ENCODE measurements around the gene GADD45A.

Gene GADD45A

DNA sequence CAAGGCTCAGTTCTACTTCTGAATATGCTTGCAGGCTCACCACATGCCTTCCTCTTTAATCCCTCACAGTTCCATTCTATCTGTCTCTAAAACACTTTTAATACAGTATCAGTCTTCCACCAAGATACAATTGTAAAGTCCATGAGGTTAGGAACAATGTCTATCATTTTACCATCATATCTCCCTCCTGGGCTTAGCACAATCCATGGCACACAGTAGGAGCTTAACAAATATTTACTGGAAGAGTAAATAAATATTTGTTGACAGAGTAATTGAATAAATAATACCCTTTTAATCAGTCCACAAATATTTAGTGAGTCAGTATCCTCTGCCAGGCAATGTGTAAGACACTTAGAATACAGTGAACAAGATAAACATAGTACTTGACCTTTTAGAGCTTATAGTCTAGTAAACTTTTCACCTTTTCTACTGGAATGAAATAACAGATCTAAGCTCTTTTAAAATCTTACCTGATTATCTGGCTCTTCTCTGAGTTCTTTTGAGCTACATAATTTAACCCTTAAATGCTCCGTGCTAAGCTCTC lies 12.7 kb upstream of the GADD45A start:
- DNase-seq = no peak

DNA sequence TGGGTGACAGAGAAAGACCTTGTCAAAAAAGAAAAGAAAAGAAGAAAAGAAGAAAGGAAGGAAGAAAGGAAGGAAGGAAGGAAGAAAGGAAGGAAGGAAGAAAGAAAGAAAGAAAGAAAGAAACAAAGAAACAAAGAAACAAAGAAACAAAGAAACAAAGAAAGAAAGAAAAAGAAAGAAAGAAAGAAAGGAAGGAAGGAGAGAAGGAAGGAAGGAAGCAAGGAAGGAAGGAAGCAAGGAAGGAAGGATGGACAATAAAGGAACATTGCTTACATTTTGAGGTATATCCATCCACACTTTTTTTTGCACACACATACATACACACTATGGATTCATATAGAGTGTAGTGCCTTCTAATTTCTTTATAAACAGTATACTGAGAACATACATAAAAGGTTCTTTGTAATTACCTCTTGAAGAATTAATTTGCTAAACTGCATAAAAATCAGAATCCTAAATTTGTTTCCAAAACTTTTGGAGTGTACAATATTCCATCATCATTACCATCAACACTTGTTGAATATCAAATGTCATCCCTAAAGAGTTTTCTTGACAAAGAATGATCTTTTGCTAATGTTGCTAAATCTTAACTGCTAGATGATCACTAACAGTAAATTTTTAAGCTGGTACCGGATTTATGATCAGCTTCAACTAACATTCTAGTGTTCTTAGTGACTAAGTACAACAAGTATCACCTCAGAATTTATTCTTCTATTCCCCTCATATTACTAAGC lies 11.4 kb upstream of the GADD45A start:
- DNase-seq = no peak

DNA sequence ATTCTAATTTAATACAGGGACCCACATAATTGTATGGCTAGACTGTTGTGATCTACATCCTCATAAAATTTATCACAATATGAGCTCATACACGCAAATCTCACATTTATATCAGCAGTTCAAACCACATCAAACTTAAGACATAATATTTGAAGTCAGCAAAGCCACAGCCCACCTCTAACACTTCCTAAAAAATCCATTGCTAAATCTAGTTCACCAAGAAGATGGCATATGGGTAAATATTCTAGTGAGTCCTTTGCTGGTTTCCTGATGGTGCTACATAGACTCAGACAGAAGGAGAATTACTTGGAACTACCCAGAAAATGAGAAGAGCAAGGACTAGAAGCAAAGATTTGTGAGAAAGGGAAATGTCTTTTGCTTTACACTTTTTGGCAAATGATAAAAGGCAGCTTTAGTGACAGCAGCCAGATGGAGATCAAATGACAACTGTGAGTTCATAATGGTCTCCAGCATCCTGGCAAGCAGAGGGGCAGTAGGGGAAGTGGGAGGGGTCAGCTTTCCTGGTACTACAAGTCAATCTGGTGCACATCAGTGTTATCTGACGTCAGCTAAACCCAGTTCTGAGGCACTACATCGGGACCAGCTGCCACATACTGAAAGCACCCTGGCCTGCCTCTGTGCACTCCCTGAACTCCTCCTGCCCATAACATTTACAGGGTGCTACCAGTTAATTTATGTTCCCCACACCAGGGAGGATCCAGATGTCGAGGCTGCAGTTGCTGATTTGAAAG lies 10.6 kb upstream of the GADD45A start:
- DNase-seq = peak; percentile 45

DNA sequence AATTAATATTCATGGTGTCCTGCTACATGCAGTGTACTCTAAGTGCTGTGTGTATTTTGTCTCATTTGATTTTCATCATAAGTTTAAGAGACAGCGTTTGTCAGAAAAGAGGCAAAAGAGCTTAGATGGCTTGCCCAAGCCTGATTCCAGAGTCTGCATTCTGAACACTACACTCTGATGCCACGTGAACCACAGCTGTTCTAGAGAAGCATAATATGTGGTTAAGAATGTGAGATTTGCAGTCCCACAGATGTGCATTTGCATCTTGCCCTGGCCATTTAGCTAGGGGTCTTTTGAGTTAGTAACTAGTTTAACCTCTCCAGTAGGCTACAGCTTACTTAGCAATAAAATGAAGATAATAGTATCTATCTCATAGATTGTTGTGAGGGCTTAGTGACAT lies 9.2 kb upstream of the GADD45A start:
- DNase-seq = no peak

DNA sequence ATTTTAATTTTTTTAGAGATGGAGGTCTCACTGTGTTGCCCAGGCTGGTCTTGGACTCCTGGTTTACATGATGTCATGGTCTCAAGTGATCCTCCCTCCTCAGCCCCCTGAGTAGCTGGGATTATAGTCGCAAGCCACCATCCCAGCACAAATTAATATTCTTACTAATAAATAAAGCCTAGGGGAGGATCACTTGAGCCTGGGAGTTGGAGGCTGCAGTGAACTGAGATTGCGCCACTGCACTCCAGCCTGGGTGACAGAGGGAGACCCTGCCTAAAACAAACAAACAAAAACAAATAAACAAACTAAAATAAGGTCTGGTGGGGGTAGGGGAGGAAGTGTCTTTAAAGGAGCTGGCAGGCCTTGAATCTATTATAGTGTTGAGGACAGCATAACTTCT lies 8.7 kb upstream of the GADD45A start:
- DNase-seq = no peak

DNA sequence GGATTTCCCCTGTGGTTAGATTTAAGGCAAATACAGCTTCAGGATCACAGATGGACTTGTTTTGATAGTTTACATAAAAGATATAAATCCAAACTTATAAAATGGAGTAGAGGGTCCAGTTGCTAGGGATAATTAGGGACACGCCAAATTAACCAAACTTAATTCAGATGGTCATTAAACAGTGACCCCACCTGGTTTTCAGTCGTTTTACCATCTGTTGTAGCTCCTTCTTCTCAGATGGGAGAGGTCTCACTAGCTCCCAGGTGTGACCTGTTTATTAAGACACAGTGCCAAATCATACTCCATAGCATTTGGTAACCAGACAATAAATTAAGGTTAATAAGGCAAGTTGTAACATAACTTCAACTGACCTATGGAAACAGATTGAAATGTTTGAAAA lies 8.1 kb upstream of the GADD45A start:
- DNase-seq = no peak

DNA sequence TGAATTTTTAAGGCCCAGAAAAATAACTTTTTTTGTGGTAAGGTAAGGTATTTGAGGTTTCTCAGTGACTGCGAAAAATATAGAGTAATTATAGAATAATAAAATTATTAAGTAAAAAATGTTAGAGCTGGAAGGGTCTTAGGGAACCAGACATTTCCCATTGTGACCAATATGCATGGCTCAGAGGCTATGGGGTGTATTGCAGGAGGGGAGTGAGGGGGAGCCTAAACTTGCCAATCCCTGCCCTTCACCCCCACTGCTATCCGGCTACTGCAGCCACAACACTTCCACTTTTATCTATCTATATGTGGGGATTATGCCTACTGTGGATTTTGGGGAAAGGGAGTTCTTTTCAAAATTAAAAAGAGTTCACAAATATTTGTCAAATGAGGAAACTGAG lies 7.6 kb upstream of the GADD45A start:
- no peak for DNase-seq

DNA sequence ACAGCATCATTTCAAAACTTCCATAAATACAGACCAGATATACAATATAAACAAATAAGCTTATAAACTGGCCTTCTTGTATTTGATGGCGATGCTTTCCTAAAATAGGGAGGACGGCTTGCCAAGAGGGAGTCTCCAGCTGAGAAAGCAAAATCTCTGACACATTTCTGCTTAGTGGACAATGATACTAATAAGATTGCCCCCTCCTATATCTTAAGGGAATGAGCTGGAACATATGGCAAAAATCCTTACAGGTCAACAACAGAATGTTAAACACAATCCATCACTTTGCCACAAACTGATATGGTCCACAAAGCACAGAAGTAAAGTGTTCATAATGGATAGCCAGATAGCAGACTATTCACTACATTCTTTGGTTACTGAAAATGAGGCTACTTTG lies 7.1 kb upstream of the GADD45A start:
- DNase-seq = no peak

DNA sequence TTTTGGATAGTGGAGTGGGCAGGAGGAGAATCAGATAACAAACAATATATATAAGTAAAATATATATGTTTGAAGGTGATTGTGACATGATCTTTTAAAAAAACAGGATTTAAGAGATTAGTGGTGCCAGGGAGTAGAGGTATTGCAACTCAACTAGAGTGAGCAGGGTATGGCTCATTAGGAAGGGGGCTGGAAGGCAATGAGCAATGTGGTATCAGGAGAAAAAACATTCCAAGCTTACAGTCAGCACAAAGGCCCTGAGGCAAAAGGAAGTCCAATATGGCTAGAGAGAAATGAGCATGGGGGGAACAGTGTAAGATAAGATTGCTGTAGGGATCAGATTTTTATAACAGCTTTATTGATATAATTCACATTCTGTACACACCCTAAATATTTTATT lies 5.3 kb upstream of the GADD45A start:
- no peak for DNase-seq

DNA sequence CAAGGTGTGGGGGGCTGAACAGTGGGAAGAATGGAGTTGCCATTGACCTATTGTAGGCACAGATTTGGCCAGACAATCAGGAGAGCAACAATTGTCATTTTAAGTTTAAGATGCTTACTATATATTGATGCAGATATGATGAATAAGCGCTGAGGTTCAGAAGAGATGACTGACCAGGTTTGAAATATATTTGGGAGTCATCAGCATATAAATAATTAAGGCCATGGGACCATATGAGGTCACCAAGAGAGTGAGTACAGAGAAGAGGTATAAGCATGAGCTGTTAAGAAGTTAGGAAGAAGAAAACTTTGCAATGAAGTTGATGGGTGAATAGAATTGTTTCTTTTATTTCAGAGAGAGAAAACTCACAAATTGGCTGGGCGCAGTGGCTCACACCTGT lies 4.5 kb upstream of the GADD45A start:
- DNase-seq = no peak

DNA sequence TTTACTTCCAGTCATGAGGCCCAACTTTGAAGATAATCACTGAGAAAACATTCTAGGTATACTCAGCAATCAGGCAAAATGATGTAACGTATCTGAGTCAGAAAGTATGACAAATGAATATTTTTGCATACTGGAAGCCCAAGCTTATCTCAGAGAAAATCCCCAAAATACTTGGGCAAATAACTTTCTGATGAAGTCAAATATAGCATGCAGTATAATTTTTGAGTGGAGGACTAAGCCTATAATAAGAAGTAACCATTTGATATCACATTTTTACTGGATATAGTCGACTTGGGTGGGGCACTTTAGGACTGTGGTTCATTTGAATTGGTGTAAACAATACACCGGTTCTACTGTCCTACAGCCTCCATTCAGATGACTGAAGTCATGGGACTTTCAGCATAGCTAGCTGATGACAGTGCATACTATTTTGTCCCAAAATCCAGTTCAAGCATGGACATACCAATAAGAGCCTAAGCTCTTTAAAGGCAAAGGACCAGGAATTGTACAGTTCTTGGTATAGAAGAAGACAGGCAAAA lies 2.3 kb upstream of the GADD45A start:
- no peak for DNase-seq

DNA sequence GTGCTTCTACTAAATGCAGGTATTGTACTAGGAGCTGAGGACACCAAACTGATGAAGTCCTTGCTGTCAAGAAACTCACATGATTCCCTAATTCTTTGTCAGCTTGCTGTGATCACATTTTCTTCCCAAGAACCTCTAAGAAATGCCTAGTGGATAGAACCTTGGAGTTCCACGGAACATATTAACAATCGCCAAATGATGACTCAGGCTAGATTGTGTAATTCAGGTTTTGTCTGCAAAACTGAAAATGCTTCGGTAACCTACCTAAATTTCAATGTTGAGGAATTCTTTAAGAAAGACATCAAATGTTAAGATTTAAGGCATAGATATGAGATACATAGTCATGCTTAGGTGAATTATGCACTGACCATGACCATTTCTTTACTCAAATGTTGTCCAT lies 1.7 kb upstream of the GADD45A start:
- no peak for DNase-seq

DNA sequence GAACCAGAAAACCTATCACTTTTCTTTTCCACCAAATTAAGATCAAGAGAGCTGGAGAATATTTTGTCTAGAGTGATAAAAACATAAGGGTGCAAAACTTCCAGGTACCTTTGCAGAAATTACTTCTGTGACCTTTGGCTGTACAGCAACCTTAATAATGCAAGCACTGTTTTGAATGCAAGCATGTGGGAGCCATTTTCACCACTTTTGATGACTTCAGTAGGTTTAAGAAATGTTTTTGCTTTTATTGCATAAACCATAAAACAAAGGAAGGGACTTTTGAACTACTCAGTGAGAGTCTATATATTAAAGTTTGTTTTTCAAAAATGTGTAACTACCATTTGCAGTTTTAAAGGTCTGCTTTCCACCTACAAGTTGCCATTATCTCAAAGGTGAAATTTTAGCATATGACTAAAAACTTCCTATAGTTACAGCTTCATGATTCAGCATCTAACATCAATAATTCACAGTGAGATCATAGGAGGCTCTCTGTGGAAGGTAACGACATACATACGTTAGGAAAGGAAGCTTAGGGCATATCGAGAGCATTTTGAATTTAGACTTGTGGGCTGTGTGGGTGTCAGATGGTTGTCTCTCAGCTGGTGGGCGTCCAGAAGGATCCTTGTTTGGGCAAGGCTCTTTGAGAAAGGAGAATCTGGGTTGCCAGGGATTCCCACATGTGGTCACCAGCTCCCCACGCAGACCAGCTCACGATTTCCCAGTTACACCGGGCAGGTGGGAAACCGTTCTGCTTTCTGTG lies 1.1 kb upstream of the GADD45A start:
- DNase-seq = peak; percentile 71

DNA sequence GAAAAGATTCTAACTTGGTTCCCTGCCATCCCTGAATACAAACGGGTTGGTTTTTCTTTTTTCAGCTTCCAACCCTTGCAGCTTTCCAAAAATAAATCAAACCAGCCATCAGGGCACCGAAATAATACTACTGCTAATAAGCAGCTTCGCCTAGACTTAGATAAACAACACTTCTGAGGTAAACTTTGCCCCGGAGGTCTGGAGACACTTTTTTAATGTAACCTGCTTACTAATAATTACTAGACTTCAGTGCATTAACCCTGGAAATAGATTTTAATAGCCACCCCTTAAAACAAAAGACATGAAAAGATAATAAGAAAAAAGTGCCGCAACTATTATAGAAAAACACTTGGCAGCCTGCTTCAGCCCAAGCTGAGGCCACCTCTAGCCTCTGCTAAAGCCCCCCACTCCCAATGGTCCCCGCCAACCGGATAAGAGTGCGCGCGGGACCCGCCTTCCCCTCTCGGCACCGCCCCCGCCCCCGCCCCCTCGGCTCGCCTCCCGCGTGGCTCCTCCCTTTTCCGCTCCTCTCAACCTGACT lies 405 bp upstream of the GADD45A start:
- DNase-seq = no peak

DNA sequence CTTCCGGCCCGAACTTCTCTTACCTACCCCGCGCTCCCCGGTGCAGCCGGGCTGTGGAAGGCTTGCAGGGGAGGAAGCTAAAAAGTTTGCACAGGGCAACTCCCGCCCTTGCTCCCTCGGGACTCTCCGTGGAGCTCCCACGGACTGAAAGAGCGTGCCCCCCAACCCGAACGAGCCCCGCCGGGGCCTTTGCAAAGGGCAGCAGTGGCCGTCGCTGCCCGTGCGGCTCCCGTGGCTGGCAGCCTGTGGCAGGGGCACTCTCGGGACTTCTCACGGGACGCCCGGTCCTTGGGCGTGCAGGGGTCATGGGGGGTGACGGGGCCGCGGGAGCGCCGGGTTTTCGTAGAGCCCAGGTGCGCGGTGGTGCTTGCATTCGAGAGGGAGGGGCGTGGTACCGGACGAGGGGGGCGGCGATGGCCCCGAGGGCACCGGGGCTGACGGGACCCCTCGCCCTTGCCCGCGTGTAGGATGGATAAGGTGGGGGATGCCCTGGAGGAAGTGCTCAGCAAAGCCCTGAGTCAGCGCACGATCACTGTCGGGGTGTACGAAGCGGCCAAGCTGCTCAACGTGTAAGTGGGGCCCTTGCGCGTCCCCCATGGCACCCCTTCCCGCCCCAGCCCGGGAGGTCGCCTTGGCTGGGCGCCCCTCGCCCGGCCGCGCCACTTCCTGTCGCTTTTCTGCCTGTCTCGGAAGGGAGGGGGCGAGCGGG lies 711 bp downstream of the GADD45A start:
- DNase-seq = peak; percentile 74

DNA sequence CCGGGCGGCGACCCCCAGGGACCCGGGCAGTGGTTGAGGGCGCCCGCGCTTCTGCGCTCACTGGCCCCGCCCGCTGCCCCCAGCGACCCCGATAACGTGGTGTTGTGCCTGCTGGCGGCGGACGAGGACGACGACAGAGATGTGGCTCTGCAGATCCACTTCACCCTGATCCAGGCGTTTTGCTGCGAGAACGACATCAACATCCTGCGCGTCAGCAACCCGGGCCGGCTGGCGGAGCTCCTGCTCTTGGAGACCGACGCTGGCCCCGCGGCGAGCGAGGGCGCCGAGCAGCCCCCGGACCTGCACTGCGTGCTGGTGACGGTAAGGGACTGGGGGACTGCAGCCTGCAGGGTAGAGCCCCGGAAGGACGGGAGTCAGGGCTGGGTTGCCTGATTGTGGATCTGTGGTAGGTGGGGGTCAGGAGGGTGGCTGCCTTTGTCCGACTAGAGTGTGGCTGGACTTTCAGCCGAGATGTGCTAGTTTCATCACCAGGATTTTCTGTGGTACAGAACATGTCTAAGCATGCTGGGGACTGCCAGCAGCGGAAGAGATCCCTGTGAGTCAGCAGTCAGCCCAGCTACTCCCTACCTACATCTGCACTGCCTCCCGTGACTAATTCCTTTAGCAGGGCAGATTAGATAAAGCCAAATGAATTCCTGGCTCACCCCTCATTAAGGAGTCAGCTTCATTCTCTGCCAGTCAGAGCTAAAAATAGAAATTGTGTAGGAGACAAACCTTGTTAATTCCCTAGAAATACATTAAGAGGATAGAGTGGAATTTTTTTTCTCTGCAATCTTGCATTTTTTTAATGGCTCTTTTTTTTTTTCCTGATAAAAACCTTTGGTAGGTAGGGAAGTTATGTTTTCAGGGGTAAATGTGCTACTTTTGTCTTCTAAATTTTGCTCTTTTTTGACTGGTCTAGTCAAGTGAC lies 1.5 kb downstream of the GADD45A start:
- DNase-seq = peak; percentile 66

DNA sequence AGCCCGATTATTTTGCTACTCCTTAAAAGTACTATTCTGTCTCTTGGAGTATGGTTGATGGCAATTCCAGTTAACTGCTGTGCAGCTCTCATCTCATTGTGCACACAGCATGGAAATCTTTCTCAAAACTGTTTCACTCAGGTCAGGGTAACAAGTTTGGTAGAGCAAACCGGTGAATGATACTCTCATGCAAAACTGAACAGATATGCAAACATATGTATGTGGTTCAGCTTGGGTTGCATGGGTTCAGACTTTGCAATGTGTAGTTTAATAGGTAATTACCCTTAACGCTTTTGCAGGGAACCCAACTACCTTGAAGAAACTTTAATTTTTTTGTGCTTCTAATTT lies 2.2 kb downstream of the GADD45A start:
- DNase-seq = no peak

DNA sequence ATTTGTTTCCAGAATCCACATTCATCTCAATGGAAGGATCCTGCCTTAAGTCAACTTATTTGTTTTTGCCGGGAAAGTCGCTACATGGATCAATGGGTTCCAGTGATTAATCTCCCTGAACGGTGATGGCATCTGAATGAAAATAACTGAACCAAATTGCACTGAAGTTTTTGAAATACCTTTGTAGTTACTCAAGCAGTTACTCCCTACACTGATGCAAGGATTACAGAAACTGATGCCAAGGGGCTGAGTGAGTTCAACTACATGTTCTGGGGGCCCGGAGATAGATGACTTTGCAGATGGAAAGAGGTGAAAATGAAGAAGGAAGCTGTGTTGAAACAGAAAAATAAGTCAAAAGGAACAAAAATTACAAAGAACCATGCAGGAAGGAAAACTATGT lies 2.6 kb downstream of the GADD45A start:
- DNase-seq = no peak

DNA sequence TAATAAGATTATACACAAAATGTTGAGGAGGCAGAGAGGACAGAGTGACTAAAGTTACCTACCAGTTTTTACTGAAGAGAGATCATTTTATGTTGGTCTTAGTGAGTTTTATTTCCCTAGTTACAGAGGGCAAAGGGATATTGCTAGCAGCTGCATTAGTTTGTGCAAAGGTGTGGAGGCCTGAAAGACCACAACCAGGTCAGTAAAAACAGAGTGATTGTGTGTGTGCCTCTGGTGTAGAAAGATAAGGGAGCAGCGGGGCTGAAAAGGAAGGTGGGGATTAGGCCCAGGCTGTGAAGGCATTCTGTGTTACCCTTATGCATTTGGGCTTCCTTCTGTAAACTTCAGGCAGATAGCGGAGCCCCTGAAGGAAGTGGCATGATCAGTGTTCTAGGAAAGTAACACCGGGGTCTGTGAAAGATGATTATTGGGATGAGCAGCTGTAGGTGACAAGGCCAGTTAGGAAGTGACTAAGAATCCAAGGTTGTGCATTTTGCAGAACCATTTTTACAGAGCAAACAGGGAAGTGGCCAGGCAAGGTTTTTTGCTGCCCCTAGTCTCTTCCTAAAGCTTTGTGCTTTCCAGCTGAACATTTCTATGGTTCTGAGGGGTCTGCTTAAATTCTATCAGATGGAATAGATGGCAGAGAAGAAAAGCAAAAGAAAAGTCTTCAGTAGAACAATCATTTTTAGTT lies 3.7 kb downstream of the GADD45A start:
- DNase-seq = no peak

DNA sequence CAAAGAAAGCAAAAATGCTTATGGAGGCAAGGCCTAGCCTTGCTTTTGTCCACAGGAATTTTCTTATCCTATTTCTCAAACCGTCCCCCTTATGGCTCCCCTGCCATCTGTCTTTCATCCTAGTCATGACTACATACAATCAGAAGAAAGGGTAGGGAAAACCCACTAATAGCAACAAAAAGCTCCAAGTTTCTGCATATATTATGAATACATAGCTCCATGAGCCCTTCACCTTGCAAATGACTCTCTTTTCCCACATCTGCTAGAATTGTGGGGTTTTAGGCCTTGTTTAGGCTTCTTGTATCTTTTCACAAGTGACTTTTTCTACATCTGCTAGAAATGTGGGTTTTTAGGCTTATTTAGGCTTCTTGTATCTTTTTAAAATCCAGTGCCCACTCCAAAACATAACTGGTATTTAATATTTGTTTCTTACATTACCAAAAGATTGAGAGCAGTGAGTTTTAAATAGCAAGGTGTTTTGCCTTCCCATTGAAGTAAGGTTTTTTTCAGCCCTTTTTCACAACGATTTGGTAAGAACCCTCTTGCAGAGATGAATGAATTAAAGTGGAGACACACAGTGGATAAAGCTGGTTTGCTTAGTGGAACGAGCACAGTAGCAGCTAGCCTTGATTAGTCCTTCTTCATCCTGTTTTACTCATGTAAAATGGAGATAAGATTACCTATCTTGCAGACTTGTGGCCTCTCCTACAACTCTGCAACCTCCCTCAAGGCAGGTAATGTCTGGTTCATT lies 4.4 kb downstream of the GADD45A start:
- no peak for DNase-seq
